ENCODE results near the gene ACSM3.
"Not testable (repeated sequence)": the region's sequence is repeated elsewhere in the genome, so short reads cannot be mapped to it uniquely, and the experiment has no call there.

ACSM3 gene

DNA sequence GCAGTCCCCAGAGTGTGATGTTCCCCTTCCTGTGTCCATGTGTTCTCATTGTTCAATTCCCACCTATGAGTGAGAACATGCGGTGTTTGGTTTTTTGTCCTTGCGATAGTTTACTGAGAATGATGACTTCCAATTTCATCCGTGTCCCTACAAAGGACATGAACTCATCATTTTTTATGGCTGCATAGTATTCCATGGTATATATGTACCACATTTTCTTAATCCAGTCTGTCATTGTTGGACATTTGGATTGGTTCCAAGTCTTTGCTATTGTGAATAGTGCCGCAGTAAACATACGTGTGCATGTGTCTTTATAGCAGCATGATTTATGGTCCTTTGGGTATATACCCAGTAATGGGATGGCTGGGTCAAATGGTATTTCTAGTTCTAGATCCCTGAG is 8.0 kb upstream of the ACSM3 start:
- DNase-seq: not testable (repeated sequence)

DNA sequence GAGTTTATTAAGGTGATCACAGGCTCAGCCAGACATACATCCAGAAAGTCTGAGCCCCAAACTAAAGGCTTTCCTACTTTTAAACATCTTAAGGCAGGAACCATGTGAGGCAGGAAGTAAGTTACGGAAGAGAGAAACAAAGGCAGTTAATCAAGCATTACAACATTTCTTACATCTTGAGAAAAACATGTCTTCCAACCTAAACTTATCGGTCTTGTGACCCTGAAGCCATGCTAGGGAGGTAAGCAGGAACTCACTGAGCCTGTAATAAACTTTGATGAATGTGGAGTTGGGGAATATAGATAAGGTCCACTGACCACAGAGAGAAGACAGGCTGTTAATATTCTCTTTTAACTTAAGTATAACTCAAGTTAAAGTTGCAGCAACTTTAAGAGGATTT is 3.5 kb upstream of the ACSM3 start:
- DNase-seq: no peak

DNA sequence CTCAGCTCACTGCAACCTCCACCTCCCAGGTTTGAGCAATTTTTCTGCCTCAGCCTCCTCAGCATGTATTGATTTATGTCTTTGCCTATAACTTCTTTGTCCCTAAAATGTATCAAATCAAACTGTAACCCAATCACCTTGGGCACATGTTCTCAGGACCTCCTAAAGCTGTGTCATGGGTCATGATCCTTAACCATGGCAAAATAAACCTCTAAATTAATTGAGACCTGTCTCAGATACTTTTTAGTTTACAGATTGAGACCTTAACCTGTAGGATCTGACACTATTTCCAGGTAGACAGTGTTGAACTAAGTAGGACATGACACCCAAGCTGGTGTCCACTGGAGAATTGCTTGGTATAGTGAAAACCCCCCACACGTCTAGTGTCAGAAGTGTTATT is 2.6 kb upstream of the ACSM3 start:
- no peak for DNase-seq

DNA sequence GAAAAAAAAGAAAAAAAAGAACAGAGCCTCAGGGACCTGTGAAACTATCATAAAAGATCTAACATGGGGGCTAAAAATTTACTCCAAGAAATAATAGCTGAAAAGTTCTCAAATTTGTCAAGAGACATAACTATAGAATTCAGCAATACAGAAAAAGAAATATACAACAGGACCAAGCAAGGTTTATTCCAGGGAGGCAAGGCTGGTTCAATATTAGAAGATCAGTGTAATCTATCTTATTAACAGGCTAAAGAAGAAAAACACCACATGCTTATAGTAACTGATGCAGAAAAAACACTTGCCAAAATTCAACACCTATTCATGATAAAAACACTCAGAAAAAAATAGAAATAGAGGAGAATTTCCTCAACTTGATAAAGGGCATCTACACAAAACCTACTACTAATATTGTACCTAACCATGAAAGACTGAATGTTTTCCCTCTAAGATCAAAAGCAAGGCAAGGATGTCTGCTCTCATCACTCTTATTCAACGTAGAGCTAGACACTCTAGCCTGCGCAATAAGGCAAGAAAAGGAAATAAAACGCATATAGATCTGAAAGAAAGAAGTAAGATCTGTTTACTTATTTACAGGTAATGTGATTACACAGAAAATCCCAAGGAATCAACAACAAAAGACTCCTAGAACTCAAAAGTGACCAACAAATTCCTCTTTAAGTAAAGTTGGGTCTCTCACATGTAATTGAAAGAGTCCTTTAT is 1.2 kb upstream of the ACSM3 start:
- no peak for DNase-seq

DNA sequence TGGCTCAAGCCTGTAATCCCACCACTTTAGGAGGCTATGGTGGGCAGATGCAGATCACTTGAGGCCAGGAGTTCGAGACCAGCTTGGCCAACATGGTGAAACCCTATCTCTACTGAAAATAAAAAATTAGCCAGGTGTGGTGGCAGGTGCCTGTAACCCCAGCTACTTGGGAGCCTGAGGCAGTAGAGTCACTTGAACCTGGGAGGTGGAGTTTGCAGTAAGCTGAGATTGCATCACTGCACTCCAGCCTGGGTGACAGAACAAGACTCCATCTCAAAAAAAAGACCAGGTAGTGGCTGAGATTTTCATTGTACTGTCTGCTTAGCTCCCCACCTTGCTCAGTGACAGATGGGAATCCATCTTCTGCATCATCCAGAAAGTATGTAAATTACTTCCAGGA is 634 bp downstream of the ACSM3 start:
- DNase-seq: not testable (repeated sequence)

DNA sequence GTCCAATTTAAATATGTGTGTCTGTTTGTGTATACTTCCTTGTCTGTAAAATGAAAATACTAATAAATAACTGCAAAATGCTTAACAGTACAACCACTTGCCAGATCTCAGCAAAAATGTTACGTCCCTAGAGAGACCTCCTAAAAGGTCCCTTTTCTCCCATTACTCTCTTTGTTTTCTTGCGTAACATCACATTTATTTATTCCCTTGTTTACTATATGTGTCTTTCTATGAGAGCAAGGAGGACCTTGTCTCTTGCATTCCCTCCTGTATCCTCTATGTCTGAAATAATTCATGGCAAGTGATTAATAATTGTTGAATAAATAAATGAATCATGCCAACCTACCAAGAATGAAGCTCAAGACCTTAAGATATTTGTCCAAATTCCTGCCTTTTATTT is 1.9 kb downstream of the ACSM3 start:
- no peak for DNase-seq

DNA sequence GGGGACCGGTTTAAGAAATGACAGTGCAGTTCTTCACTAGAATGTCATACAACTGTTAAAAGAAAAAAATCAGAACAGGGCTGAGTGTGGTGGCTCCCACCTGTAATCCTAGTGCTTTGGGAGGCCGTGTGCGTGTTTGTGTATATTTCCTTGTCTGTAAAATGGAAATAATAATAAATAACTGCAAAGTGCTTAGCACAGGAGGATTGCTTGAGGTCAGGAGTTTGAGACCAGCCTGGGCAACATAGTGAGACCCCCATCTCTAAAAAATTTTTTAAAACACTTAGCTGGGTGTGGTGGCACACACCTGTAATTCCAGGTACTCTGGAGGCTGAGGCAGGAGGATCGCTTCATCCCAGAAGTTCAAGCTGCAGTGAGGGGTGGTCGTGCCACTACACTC is 2.5 kb downstream of the ACSM3 start:
- DNase-seq: no peak

DNA sequence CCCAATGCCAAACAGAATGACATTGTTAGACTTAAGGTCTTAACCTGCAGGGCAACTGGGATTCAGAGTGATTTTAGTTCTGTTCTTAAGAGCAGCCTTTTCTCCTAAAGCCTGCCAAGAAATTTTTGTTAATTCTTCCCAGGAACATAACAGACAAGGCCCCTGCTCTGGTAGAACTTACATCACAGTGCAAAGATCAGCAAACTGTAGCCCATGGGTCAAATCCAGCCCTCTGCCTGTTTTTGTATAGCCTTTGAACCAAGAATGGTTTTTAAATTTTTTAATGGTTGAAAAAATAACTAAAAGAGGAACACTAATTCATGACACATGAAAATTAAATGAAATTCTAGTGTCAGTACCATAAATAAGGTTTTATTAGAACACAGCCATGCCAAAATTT is 3.8 kb downstream of the ACSM3 start:
- no peak for DNase-seq

DNA sequence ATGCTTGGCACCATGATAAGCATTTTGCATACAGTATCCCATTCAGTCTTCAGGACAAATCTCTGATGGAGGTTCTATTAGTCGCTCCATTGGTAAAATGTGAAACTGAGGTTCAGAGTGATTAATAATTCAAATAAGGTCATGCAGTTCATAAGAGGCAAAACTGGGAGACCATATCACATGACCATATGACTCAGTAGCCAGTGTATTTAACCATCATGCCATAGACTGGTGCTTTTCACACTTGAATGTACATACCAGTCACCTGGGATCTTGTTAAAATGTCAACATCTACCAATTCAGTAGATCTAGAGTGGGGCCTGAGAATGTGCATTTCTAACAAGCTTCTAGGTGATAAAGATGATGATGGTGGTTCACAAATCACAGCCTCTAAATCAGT is 4.3 kb downstream of the ACSM3 start:
- no peak for DNase-seq

DNA sequence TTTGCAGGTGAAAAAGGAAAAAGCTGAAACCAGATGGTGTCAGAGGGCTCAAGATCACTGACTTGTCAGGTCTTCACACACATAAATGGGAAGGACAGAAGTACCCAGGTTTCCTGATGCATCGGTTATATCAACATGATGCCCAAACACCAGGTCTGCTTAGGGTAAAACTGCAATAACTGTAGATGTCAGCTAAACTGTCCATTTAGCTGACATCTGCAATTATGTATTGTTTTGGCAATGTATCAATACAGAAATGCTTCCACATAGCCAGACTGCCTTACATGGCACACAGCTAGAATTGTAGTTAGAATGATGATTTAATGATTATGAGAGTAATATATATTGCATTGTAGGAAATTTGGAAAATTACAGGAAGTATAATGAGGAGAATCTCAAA is 5.0 kb downstream of the ACSM3 start:
- DNase-seq: no peak

DNA sequence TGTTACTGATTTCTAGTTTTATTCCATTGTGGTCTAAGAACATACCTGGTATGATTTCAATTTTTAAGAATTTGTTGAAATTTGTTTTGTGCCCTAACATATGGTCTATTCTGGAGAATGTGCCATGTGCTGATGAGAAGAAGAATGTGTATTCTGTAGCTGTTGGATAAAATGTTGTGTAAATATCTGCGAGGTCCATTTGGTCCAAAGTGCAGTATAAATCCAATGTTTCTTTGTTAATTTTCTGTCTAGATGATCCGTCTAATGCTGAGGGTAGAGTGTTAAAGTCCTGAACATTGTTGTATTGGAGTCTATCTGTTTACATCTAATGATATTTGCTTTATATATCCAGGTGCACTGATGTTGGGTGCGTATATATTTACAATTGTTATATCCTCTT is 9.9 kb downstream of the ACSM3 start:
- DNase-seq: no peak

DNA sequence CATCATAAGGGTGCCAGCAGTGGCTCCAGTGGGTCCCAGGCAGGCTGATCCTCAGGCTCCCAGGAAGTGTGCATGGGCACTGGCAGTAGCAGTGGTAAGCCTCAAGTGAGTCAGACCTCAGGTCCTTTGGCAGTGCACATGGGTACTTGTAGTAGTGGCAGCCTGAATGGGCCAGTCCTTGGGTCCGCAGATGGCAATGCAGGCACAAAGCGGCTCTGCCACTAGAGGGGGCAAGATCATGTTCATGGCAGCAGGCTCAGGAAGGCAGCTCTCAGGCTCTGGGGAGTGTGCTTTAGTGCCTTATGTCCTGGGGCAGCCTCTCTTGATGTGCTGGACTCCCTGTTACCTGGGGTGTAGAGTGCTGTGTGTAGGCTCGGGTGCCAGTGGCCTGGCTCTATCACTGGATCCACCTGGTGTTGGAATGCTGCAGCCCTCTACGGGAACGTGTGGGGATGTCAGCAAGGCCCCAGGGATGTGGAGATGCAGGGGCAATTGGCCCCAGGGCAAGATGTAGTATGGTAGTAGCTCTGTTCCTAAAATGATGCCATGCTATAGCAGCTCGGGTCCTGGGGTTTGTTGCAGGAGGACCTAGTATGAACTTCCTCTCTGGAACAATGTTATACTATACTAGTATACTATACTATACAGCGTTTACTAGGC is 11.0 kb downstream of the ACSM3 start:
- peak; percentile 1 for DNase-seq

DNA sequence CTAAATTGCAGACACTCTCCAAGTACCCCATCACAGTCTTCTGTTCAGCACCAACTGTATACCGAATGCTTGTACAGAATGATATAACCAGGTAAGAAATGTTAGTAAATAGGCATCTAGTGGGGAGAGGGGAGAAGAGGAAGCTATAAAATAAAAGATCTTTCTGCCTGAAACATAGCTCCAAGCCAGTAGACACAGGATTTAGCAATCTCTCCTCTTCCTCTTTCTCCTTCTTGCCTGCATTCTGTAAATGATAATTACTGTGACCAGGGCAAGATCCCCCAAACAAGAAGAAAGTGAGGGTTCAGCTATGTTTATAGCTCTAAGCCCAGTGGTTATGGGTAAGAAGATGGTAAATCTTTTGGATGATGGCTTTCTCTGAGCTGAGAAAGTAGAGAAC is 17.9 kb downstream of the ACSM3 start:
- DNase-seq: no peak

DNA sequence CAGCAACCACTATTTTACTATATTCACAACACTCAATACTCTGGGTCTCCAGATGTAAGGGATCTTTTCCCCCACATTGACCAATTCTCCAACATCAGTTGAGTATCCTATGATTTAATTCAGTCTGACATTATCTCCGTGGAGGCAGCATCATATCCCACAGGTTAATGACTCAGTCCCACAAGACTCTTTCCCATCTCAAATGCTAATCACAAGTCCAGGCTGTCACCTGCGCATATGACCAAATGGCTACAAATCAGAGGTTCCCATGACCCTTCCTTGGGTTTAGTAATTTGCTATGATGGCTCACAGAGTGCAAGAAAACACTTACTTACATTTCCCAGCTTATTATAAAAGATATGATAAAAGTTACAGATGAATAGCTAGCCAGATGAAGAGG is 18.7 kb downstream of the ACSM3 start:
- DNase-seq: no peak

DNA sequence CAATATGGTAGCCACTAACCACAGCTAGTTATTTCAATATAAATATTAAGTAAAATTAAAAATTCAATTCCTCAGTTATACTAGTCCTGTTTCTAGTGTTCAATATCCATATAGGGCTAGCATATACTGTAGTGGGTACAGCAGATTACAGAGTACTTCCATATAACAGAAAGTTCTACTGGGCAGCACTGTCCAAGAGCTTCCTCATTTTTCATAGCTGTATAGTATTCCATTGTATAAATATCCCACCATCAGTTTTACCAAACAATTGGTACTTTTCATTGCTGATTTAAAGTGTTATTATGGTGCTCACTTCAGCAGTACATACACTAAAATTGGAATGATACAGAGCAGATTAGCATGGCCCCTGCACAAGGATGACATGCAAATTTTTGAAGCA is 20.4 kb downstream of the ACSM3 start:
- DNase-seq: no peak

DNA sequence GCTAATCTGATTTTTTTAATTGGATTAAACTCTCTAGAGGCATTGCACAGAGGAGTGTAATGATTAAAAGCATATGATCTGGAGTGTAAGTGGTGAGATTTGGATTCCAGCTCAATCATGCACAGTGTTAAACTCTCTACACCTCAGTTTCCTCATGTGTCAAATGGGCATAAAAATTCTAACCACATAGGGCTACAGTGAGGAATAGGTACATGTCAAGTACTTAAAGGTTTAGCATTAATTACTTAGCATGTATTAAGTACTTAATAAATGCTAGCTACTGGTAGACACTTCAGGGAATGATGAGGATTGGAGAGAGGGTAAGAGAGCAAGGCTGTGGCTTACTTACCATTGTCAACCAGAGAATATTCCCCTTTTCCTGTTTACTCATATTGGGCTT is 25.3 kb downstream of the ACSM3 start:
- DNase-seq: no peak

DNA sequence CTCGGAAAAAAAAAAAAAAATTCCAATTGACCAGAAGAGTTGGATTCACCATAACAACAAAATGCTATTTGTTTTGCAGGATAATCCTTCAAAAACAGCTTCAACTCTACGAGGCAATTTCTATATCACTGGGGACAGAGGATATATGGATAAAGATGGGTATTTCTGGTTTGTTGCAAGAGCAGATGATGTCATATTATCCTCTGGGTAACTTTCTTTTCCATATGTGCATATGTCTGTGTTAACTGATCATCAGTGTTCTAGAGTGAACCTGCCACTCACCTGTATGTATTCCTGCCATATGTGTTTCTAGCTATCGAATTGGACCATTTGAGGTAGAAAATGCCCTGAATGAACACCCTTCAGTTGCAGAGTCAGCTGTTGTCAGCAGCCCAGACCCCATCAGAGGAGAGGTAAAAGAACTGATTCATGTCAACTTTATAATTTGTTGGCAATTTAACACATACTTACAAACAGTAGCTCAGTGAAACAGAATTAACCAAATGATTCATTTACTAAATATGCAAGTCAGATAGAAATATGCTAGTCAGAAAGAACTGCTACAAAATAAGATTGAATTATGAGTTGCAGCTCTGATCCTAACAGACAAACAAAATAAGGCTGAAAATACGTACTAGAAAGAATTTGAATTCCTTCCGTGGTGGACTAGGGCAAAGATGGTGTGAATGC is 28.3 kb downstream of the ACSM3 start:
- DNase-seq: no peak

DNA sequence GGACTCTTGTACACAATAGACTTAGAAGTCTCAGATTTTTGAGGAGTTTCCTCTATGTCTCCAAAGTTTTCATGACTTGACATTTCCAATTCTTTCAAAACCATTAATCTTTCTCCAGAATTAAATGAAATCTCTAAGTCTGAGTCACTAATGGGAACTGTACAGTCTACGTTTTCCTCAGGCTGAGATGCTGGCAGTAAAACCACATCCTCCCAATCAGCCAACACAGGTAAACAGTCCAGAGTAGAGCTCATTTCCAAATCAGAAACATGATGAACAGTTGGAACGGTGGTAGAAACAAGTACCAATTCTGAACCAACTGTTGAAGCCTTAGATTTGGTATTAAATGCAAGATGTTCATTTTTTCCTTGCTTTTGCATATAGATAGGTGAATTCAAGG is 34.5 kb downstream of the ACSM3 start:
- DNase-seq: no peak

DNA sequence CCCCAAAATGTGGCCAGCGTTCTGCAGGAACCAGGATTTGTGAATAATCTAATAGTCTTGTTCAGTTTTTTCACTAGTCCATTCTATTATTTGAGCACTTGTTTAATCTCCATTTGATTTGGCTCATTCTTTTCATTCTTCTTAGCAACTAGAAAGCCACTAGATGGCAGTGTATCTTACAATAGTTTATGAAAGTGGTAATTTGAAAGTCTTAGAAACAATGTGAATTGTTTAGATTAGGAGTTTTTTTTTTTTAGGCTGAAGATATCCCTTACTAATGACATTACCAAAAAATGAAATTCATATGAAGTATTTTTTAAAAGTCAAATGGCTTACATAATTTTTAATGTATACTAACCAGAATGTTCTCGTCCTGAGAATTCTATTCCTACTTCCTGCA is 35.8 kb downstream of the ACSM3 start:
- no peak for DNase-seq

DNA sequence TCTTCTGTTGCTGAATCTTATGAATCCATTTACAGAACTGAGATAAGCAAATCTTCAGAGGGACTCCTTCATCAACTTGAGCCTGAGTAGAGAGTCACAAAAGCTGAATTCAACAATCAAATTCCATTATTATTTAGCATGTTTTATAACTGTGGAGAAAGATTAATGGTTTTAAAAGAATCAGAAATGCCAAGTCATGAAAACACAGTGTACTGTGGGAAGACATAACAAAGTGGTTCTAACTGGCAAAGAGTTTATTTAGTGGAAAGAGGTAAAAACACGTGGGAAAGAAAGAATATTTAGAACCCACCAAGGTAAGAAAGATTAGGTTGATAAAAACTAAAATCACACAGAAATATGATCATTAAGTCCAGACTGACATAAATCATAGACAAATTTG is 37.5 kb downstream of the ACSM3 start:
- DNase-seq: no peak

DNA sequence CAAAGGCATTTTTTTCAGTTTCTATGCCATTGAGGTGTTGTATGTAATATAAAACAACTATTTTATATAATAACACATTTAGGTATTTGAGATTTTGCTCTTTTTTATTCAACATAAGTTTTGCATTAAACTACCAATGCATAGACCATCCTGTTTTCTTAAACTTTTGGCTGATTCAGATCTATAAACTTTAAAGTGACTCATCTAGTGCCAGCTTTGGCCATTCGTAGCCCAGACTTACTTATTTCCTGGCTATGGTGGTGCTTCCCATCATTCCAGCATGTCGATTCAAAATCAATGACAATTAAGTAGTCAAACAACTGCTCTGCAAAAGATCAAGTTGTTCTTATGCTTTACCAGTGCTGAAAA is 39.4 kb downstream of the ACSM3 start:
- no peak for DNase-seq

DNA sequence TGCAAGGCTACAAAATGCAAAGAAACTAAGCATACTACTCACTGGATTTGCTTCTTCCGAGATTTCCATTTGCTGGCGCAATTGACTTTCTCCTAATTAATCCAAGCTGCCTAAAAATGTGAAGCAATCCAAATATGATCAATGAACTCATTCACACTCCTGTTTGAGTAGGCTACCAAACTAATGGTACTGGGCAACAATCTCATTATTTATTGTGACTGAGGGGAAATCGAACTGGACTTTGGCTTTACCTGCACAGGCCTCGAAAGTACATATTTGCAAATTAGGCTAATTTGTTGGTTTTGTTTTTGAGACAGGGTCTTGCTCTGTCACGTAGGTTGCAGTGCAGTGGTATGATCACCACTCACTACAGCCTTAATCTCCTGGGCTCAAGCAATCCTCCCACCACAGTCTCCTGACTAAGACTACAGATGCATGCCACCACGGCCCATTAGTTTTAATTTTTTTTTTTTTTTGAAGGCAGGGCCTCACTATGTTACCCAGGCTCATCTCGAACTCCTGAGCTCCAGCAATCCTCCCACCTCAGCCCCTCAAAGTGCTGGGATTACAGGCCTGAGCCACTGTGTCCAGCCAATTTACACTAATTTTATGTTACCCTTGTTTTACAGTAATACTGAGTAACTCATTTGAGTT is 39.9 kb downstream of the ACSM3 start:
- no peak for DNase-seq

DNA sequence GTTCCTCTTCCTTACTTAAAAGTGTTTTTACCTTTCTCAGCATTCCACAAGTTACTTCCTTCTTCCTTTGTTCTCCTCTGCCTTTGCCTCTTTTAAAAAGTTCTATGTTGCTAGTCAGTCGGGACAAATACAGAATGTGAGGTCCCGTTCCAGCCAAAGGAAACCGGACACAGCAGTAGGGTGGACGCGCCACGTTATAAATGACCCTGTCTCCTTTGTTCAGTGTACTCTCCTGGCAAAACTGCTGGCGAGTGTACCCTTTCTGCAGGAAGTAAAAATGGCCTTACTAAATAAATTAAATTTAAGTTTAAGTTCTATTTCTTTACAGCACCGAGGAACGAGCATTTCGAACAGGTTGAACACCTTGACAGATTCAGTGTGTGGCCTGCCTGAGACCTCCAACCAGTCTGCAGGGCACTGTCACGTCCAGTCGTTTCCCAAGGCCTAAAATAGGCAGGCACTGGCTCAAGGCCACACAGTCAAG is 41.9 kb downstream of the ACSM3 start:
- DNase-seq: not testable (repeated sequence)

All from effector CD8-positive, alpha-beta T cell (primary cell).